Urinary bladder (tissue), 4 donors: Measurements from ENCODE around the gene ZCCHC7. TPM values are rescaled to one million over a fixed set of nuclear protein-coding genes. Genes with fewer than 3 reads are reported as not detected.
A peak's percentile ranks its signal among the peaks of the same experiment; 100 is the strongest.
"Not testable (repeated sequence)": the region's sequence is repeated elsewhere in the genome, so short reads cannot be mapped to it uniquely, and the experiment has no call there.

ENCODE experiments used
- DNase-seq: peaks from one replicate; pipeline ENCODE4 v3.0.0-alpha.2; 2015; ENCODE audit errors: extremely low spot score
- H3K27ac ChIP-seq: one replicate; pipeline ENCODE4 v1.5.1; 2013; ENCODE audit warnings: low read depth, mild to moderate bottlenecking, moderate library complexity
- H3K36me3 ChIP-seq: one replicate; pipeline ENCODE4 v1.6.1; 2013; ENCODE audit warnings: mild to moderate bottlenecking, moderate library complexity; ENCODE audit not compliant: insufficient read depth
- H3K4me1 ChIP-seq: one replicate; pipeline ENCODE4 v1.6.1; 2013; ENCODE audit warnings: mild to moderate bottlenecking, moderate library complexity; ENCODE audit not compliant: insufficient read depth
- H3K4me3 ChIP-seq: one replicate; pipeline ENCODE4 v1.5.1; 2013; ENCODE audit warnings: low read depth, low read length
- WGBS: extraction: QIAGEN DNeasy Blood & Tissue Kit; methylation state at CpG from one replicate; pipeline ENCODE4 v1.1.7; 2013; 5-methylcytosine and 5-hydroxymethylcytosine counted together
- polyA plus RNA-seq: library from polyadenylated mRNA; stranded (reverse); fragments of 200-250 nt; gene quantifications from one replicate; pipeline ENCODE4 v1.2.3, GENCODE V29; 2013
- total RNA-seq: library from RNA; depleted of rRNA; stranded (reverse); fragments of >200 nt; gene quantifications from one replicate; pipeline ENCODE4 v1.2.3, GENCODE V29; 2014
- donor health status: healthy with polysubstance abuse.
- donor health status: healthy.

ZCCHC7 gene
- total and polyA plus RNA-seq, 2 donors = 10.9 to 40.7 TPM

GRCh38 chr9:37100741-37101140 is 19.6 kb upstream of the ZCCHC7 start:
- Histone ChIP-seq H3K4me1 (no peaks in the 10 kb centered on the region), H3K27ac (no peak overlapping the region), H3K4me3 (no peak overlapping the region), H3K36me3 (no peaks in the 10 kb centered on the region)
- 94% methylated on average over 2 of the region's 2 CpGs for WGBS
- no peak for DNase-seq

GRCh38 chr9:37102486-37102885 is 17.9 kb upstream of the ZCCHC7 start:
- Histone ChIP-seq H3K27ac (no peak overlapping the region), H3K4me1 (no peaks in the 10 kb centered on the region), H3K36me3 (no peaks in the 10 kb centered on the region), H3K4me3 (no peak overlapping the region)
- no peak for DNase-seq
- WGBS = 22% methylated on average over 3 of the region's 3 CpGs

DNA sequence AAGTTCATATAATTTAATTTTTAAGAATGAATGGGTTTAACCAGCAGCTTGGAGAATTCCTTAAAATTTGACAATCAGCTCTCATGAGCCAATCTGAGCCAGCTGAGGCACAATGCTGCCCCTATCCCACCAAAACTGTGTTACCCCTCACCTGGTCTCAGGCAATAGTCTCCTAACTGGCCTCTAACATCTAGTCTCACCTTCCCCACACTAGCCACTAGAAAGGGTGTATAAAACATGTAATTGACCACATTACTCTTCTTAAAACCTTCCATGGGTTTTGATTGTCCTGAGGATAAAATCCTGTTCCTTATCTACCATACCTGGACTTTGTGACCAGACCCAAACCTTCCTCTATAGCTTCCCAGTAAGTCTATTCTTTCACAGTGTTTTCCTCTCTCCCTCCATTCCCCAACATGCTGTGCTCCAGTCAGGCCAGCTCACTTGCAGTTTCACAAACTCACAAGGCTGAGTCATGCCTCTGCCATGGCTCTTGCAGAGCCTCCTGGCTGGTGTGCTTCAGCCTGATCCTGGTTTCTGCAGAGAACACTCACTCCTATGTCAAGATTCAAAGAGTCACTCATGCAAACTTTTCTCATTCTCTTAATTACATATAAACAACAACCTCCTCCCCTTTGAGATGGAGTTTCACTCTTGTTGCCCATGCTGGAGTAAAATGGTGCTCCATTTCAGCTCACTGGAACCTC is 16.0 kb upstream of the ZCCHC7 start:
- no peak overlapping the region for H3K4me3 ChIP-seq
- H3K36me3 ChIP-seq = no peaks in the 10 kb centered on the region
- DNase-seq = no peak
- H3K4me1 ChIP-seq = no peaks in the 10 kb centered on the region
- no peak overlapping the region for H3K27ac ChIP-seq

- 35% methylated on average over 4 of the region's 4 CpGs for WGBS
- H3K4me3 ChIP-seq = no peak overlapping the region
These were observed 15.1 kb upstream of the ZCCHC7 start for GRCh38 chr9:37105234-37105633.

GRCh38 chr9:37107701-37108100 is 12.7 kb upstream of the ZCCHC7 start:
- Histone ChIP-seq H3K4me3 (no peak overlapping the region), H3K36me3 (no peaks in the 10 kb centered on the region), H3K4me1 (no peaks in the 10 kb centered on the region), H3K27ac (no peak overlapping the region)
- no peak for DNase-seq
- WGBS = 72% methylated on average over 3 of the region's 3 CpGs

More at GRCh38 chr9:37105234-37105633, 15.1 kb upstream of the ZCCHC7 start:
- no peak overlapping the region for H3K27ac ChIP-seq
- no peaks in the 10 kb centered on the region for H3K4me1 ChIP-seq
- no peaks in the 10 kb centered on the region for H3K36me3 ChIP-seq
- DNase-seq = no peak

- 90% methylated on average over 4 of the region's 4 CpGs for WGBS
- not testable (repeated sequence) for H3K36me3 ChIP-seq, H3K4me1 ChIP-seq, DNase-seq, H3K4me3 ChIP-seq, H3K27ac ChIP-seq
These were observed 5.9 kb upstream of the ZCCHC7 start for GRCh38 chr9:37114442-37114841.

DNA sequence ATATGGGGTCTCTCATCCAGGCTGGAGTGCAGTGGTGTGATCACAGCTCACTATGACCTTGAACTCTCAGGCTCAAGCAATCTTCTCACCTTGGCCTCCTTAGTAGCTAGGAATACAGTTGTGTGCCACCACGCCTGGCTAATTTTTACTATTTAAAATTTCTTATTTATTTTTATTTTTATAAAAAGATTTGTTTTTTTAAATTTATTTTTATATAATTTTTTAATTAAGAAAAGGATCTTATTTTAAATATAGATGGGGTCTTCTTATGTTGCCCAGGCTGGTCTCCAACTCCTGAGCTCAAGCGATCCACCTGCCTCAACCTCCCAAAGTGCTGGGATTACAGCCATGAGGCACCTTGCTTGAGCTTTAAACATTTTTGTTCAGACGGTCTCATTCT is 2.4 kb upstream of the ZCCHC7 start:
- DNase-seq = no peak
- WGBS = 92% methylated on average over 3 of the region's 3 CpGs

DNA sequence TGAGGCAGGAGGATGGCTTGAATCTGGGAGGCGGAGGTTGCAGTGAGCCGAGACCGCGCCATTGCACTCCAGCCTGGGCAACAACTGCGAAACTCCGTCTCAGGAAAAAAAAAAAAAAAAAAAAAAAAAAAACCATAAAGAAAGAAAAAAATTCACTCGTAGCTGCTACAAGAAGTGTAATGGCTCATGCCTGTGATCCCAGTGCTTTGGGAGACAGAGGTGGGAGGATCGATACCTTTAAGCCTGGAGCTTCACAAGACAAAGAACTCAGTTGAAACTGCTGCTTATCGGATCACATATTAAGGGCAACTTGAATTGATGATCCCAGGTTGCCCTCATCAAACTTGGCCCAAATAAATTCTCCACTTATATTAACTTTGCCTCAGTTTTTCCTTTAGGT is 1.0 kb upstream of the ZCCHC7 start:
- Histone ChIP-seq H3K4me1 (no peaks in the 10 kb centered on the region), H3K27ac (no peak overlapping the region), H3K4me3 (no peak overlapping the region), H3K36me3 (peaks cover 1% of the 10 kb centered on the region)
- WGBS = 99% methylated on average over 9 of the region's 9 CpGs
- DNase-seq = no peak

More for the DNA sequence above, 2.4 kb upstream of the ZCCHC7 start:
- Histone ChIP-seq H3K27ac (no peak overlapping the region), H3K4me1 (no peaks in the 10 kb centered on the region), H3K4me3 (no peak overlapping the region), H3K36me3 (no peaks in the 10 kb centered on the region)

DNA sequence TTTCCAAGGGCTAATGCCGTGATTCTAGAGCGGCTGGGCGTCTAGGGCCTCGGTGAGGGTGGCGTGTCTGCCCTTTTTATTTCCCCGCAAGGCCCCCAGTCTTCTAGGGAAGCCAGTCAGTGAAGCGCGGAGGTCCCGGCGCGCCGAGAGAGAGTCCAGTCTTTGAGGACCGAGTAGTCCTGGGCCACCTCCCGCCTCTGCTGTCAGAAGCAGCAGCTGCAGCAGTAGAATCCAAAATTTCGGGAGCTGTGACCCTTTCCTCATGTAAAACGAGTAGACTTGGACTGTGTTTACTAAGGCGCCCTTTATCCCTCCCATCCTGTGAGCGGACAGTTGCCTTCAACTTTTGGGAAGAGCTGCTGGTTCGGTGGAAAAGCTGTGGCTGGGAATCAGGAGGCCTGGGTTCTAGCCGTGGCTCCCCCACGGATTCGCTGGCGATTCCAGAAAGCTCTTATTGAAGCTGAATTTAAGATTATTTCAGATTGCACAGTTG is 515 bp downstream of the ZCCHC7 start:
- peak overlapping the region; percentile 79 for H3K4me3 ChIP-seq
- not testable (repeated sequence) for H3K4me1 ChIP-seq, H3K36me3 ChIP-seq, DNase-seq
- WGBS = under 1% methylated on average over 23 of the region's 23 CpGs
- H3K27ac ChIP-seq = peak overlapping the region; percentile 97

- DNase-seq = no peak
- WGBS = 77% methylated on average over 4 of the region's 4 CpGs
- Histone ChIP-seq H3K36me3 (peaks cover 3% of the 10 kb centered on the region), H3K27ac (no peak overlapping the region), H3K4me3 (no peak overlapping the region), H3K4me1 (no peaks in the 10 kb centered on the region)
These were observed 1.5 kb downstream of the ZCCHC7 start for GRCh38 chr9:37121881-37122280.

DNA sequence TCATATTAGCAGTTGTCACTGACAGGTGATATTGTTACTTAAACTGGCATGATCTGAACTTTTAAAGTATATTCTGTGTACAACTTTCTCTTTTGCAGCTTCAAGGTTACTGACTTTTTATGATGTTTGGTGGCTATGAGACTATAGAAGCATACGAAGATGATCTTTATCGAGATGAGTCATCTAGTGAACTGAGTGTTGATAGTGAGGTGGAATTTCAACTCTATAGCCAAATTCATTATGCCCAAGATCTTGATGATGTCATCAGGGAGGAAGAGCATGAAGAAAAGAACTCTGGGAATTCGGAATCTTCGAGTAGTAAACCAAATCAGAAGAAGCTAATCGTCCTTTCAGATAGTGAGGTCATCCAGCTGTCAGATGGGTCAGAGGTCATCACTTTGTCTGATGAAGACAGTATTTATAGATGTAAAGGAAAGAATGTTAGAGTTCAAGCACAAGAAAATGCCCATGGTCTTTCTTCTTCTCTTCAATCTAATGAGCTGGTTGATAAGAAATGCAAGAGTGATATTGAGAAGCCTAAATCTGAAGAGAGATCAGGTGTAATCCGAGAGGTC is 5.9 kb downstream of the ZCCHC7 start:
- 83% methylated on average over 6 of the region's 6 CpGs for WGBS
- Histone ChIP-seq H3K36me3 (peaks cover 3% of the 10 kb centered on the region), H3K4me3 (no peak overlapping the region), H3K4me1 (no peaks in the 10 kb centered on the region), H3K27ac (no peak overlapping the region)
- DNase-seq = no peak

GRCh38 chr9:37127018-37127417 is 6.6 kb downstream of the ZCCHC7 start:
- H3K4me1 ChIP-seq = no peaks in the 10 kb centered on the region
- H3K36me3 ChIP-seq = peaks cover 3% of the 10 kb centered on the region
- H3K4me3 ChIP-seq = no peak overlapping the region
- H3K27ac ChIP-seq = no peak overlapping the region
- WGBS = 88% methylated on average over 3 of the region's 3 CpGs
- DNase-seq = no peak

GRCh38 chr9:37128051-37128450 is 7.7 kb downstream of the ZCCHC7 start:
- Histone ChIP-seq H3K36me3 (peaks cover 3% of the 10 kb centered on the region), H3K4me1 (no peaks in the 10 kb centered on the region), H3K4me3 (no peak overlapping the region), H3K27ac (no peak overlapping the region)
- no peak for DNase-seq
- 99% methylated on average over 3 of the region's 3 CpGs for WGBS

DNA sequence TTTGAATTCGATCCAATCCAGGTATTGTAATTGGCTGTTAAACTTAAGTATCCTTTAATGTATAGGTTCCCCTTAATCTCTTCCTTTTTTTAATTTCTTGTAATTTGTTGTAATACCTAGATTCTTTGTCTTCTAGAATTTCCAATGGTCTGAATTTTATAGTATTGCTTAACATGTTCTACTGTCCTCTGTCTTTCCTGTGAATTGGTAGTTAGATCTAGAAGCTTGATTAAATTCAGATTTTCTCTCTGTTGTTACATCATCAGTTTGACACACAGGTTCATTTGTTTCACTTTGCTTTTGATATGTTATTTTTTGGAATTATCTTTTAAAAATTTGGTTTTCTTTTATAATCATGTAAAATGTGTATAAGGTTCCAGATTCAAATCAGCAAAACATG is 13.8 kb downstream of the ZCCHC7 start:
- H3K4me1 ChIP-seq = no peaks in the 10 kb centered on the region
- DNase-seq = no peak
- H3K27ac ChIP-seq = no peak overlapping the region
- no peak overlapping the region for H3K4me3 ChIP-seq
- H3K36me3 ChIP-seq = no peaks in the 10 kb centered on the region
- 100% methylated on average over 1 of the region's 1 CpG for WGBS
